ENCODE data around the gene DTD1.

DTD1 gene

GRCh38 chr20:18793625-18794427 is 206.0 kb downstream of the DTD1 start:
- peak; percentile 58 to 71 for DNase-seq (ENCODE audit: low read depth in 2 of 2)

DNA sequence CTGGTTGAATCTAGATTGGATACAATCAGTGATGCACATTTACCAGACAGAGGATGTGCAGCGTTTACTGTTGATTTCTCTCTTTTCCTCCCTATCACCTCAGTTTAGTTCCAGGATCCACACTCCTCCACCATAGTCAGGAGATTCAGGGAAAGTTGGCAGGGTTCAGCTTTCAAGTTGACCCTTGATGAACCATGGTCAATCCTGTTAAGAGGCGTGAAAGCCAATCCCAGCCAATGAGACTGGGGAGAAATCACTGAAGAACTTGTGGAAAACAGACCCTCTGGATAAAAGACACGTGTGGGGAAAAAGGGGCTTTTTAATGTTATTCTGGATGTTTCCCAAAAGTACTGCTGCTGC is 206.6 kb downstream of the DTD1 start:
- no peak for DNase-seq (ENCODE audit: low read depth in 2 of 2)

GRCh38 chr20:18795366-18795765 is 207.5 kb downstream of the DTD1 start:
- no peak for DNase-seq (ENCODE audit: low read depth in 2 of 2)

DNA sequence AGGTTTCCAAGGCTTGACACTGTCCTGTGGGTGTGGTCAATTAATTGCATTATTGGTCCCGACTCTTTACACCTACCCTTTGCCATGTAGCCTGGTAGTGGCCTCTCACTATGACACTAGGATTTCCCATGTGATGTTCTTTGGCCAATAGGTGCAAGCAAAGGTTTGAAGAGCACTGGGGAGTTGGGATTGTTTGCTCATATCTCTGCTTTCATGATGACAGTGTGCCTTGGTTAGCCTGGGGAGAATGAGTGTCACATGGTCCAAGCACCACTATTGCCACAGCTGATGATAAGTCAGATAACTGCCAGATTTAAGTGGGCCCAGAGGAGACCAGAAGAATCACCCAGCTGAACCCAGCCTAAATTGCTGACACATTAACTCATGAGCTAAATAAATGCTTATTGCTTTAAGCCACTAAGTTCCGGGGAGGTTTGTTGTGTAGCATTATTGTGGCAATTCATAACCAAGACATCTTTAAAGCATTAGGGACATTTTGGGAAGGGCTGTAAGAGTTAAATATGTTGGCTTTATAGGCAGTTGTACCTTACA is 208.5 kb downstream of the DTD1 start:
- DNase-seq (ENCODE audit: low read depth in 2 of 2), result no peak

GRCh38 chr20:18801516-18801915 is 213.7 kb downstream of the DTD1 start:
- no peak for DNase-seq (ENCODE audit: low read depth in 2 of 2)

- no peak for DNase-seq (ENCODE audit: low read depth in 2 of 2)
Measured at GRCh38 chr20:18802012-18802634, 214.3 kb downstream of the DTD1 start.

- DNase-seq (ENCODE audit: low read depth in 2 of 2), result no peak
Measured at GRCh38 chr20:18805881-18806280, 218.0 kb downstream of the DTD1 start.

GRCh38 chr20:18808712-18809111 is 220.9 kb downstream of the DTD1 start:
- no peak for DNase-seq (ENCODE audit: low read depth in 2 of 2)

DNA sequence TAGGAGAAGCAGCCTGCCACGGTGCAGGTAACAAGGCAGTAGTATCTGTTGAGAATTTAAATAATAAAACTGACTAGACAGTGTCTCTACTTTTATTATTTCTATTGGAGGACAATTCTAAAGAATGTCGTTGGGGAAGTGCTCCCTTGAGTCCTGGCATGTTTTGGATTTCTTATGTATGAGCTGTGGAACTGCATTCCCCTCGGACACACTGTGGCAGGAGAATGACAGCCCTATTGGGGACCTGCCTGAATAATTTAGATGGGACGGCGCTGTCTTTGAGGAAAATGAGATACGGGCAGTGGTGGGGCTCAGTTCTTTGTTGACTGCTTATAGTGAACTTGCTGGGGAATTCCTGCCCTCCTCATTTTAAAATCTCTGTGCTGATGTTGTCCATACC is 223.3 kb downstream of the DTD1 start:
- no peak for DNase-seq (ENCODE audit: low read depth in 2 of 2)

GRCh38 chr20:18811904-18812303 is 224.1 kb downstream of the DTD1 start:
- DNase-seq (ENCODE audit: low read depth in 2 of 2), result no peak

DNA sequence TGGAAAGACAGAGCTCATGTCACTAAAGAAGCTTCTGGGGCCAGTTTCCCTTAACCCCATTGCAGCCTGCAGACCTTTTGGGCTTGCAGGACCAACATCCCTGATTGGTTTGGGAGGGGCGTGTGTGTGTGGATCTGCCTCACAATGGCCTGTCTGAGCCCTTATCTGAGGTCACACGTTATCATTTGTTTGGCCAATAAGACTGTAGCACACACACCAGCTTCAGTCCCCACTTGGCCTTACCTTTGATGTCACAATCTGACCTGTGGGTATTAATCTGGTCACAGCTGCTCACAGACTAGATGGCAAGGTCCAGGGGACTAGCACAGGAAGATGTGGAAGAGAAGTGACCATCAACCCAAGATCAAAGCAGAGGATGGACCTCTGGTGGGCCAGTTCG is 225.6 kb downstream of the DTD1 start, which contains the start of gene SCP2D1:
SCP2D1 (plus strand) TSS at position 301 of the 400 bp plus-strand sequence; CDS start at position 334, 33 bp downstream.
- no peak for DNase-seq (ENCODE audit: low read depth in 2 of 2)

DNA sequence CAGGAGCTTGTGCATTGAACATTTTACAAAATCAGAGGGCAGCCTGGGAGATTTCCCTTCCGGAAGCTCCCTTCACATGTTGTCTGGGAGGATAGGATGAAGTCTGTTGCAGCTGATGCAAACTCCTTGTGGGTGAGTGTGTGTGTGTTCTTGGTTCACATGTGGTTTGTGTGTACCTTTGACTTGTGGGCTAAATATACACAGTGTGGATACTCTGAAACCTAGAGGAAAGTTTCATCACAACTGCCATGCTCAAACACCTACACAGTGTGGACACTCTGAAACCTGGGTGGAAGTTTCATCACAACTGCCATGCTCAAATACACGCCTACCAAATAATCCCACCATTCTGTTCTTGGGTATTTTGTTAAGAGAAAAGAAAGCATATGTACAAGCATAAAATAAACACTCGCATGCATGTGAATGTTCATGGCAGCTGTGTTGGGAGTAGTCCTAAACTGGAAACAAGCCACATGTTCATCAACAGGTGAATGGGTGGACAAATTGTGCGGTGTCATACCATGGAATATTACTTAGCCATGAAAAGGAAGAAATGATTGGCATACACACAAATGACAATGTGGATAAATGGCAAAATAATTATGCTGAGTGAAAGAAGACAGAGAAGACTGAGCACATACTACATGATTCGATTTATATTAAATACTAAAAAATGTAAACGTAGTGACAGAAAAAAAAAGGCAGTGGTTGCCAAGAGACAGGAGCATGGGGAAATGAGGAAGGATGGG is 227.5 kb downstream of the DTD1 start:
- no peak for DNase-seq (ENCODE audit: low read depth in 2 of 2)

Measured in stimulated activated CD8-positive, alpha-beta memory T cell treated with anti-CD3 and anti-CD28 coated beads, Interleukin-2, amount 100 ng/mL, for 48 hours (primary cell).